NCI-H446 (cell line): ENCODE results near the gene S100A14.
"Not testable (repeated sequence)": the region's sequence is repeated elsewhere in the genome, so short reads cannot be mapped to it uniquely, and the experiment has no call there.

Source experiments
- DNase-seq, 2 experiments: peaks; one replicate each; lab custom pipeline; 2025; lab: John Stamatoyannopoulos, UW

The S100A14 gene

GRCh38 chr1:153616144-153616916 is at the start of gene S100A14:
S100A14 (minus strand) TSS chr1:153616325; CDS start chr1:153615858, 467 bp downstream.
- no peak for DNase-seq

GRCh38 chr1:153663211-153663610 is 47.1 kb upstream of the S100A14 start:
- no peak for DNase-seq

- no peak for DNase-seq
Observed at GRCh38 chr1:153662269-153662668, 46.1 kb upstream of the S100A14 start.

GRCh38 chr1:153661111-153661708 is 45.1 kb upstream of the S100A14 start:
- no peak for DNase-seq

DNA sequence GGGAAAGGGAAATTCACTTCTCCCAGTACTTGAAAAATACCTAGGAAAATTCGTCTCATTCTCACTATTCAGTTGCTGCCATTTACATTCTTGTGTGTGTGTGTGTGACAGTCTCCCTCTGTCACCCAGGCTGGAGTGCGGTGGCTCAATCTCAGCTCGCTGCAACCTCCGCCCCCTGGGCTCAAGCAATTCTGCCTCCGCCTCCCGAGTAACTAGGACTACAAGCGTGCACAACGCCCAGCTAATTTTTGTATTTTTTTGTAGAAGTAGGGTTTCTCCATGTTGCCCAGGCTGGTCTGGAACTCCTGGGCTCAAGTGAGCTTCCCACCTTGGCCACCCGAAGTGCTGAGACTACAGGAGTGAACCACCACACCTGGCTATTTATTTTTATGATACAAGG is 43.5 kb upstream of the S100A14 start:
- no peak for DNase-seq

DNA sequence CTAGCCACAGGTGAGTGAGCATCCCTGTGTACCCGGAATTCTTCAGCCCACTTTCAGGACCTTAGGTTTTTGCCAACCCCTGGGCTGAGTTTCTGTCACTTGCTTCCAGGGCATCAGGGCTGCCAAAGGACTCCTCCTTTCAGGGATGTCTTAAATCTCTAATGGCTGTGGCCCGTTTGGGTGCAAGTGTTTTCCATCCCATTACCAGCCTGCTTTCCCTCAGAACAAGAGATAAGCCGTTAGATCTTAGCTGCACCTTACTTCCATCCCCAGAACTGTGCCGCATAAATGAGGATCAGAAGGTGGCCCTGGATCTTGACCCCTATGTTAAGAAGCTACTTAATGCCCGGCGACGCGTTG is 43.0 kb upstream of the S100A14 start:
- no peak for DNase-seq

DNA sequence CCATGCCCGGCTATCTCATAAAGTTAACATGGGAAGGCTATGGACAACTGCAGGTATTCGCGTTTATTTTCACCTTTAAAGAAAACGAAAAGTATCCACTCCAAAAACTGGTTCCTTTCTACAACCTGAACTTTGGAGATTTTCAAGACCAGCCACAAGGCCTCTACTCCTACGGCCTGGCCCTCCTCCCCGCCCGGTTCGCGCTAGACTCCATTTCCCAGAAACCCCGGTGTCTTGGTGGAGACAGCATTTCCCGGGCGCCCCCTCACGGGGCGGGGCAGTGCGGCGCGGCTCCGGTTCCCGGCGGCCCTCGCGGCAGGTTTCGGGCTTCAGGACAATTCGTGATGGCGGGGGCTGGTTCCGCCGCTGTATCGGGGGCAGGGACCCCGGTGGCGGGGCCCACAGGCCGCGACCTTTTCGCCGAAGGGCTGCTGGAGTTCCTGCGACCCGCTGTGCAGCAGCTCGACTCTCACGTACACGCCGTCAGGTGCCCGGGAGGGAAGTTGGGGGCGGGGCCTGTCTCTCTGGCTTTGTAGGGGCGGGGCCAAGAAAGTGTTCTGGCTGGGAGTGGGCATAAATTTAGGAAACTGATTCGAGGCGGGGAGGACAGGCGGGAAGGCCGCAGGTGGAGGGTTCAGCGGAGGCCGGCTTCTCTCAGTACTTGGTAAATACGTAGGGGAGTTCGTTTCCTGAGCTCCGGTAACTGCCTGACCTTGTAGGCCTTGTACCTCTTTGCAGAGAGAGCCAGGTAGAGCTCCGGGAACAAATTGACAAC is 42.5 kb upstream of the S100A14 start, which contains the start of gene SNAPIN:
TSS of gene SNAPIN (plus strand) at position 304 of the 775 bp plus-strand sequence. CDS start at position 345, 41 bp downstream.
- DNase-seq: peak; percentile 89 to 93

DNA sequence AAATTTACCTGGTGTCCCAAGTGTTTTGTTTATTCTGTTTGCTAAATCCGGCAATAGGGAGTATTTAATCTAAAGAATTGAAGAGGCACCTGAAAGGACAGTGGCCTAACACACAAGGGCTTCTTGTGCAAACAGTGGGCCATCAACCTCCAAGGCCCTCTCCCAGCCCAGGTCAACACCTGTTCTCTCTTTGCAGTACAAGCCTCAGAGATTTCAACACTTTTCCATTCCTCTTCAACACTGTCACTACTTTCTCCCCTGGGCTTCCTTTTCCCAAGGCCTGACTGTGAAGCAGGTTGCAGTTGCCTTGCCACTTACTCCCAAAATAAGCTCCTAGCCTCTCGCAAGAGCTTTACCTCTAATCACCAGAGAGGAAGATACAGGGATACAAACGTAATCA is 39.2 kb upstream of the S100A14 start:
- no peak for DNase-seq

DNA sequence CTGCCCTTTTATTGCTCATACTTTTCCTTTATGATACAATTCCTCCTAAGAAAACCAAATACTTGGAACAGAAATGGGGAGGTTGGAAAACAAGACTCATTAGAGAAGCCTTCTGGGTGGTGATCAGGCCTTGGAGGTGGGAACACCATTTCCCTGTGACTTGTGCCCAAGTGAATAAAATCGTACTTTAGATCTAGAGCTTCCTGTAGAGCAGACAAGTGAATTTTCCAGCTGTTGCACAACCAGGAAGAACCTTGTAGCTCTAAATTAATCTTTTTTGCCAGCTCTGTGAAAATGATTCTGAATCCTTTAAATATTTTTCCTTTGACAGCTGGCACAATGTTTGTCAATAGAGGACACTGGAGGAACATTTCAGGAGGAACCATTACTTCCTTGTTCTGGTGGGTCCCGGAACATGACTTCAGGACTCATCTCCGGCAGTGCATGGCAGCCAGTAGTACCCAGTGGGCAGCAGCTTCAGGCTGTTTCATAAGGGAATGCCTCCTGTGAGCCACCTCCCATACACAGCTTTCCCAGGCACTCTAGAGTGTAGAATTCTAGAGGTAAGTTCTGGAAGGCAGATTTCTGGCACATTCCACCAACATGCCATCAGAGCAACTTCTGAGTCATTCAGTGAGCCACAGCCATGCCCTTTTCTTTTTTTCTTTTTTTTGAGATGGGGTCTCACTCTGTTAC is 36.8 kb upstream of the S100A14 start:
- no peak for DNase-seq

GRCh38 chr1:153651771-153652170 is 35.6 kb upstream of the S100A14 start:
- no peak for DNase-seq

DNA sequence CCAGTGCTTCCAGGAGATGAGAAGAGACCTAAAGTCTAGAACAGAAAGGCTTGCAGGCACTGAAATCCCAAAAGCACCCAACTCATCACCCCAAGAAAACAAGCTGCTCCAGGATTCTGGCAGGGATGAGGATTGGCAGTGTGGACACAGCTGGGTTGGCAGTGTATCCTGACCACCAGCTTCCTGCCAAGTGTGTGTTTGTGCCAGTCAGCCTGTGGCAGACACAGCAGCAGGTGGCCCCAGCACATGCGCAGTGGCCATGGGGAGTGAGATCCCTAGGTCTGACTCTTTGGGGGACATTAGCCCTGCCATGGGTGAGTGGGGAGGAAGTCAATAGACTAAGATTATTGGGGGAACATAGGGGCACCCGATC is 33.7 kb upstream of the S100A14 start:
- peak; percentile 79 to 89 for DNase-seq

GRCh38 chr1:153649137-153649862 is 33.2 kb upstream of the S100A14 start:
- no peak for DNase-seq

- no peak for DNase-seq
Observed at GRCh38 chr1:153648000-153648643, 32.0 kb upstream of the S100A14 start.

DNA sequence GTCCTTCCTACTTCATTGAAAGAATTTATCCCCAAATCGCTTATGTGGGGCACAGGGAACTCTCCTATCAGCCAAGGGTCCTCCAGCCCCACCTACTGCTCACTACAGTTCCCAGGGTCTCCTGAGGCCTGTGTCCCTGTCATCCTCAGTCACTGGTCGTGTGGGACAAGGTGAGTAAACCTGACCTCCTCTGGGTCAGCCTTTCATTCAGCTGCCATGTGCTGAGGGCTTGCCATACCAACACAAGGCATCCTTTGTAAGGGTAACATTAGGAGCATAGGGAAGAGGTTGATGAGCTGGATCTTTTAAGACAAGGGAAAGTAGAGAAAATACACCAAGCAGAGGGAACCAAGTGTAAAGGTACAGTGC is 31.2 kb upstream of the S100A14 start:
- DNase-seq: no peak

- no peak for DNase-seq
Observed at GRCh38 chr1:153646672-153647345, 30.7 kb upstream of the S100A14 start.

- no peak for DNase-seq
Observed at GRCh38 chr1:153643816-153644215, 27.7 kb upstream of the S100A14 start.

DNA sequence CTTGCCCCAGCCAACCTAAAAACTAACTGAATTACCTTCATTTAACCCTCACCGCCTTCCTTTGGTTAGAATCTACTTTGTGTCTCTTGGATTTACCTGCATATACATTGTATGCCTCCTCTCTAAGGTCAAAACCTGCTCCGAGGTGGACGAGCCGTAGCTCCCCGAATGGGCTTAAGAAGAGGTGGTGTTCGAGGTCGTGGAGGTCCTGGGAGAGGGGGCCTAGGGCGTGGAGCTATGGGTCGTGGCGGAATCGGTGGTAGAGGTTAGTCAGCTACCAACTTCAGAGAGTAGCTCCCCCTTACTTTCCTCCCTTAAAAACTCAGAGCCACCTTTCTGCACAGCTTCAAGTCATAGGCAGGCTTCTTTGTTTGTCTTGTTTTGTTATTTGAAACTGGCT is 27.0 kb upstream of the S100A14 start:
- DNase-seq: no peak

- no peak for DNase-seq
Observed at GRCh38 chr1:153642161-153642560, 26.0 kb upstream of the S100A14 start.

DNA sequence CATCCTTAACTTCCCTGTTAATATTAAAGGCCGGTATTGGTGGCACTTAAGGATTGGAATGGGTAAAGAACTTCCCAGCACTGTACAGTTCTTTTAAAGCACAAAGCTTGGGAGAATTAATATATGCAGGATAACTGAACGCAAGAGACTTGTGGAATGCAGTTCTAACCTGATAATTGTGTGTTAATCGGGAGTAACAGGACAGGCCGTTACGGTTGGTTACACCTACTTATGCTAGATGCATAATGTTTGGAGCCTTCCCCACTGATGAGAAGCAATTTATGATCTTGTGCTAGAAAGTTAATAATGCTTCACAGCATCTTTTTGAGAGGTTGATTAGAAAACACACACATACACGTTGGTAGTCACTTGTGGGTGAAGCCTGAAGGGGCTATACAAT is 24.7 kb upstream of the S100A14 start:
- no peak for DNase-seq

- not testable (repeated sequence) for DNase-seq
Observed at GRCh38 chr1:153640213-153640612, 24.1 kb upstream of the S100A14 start.

- no peak for DNase-seq
Observed at GRCh38 chr1:153639280-153639679, 23.2 kb upstream of the S100A14 start.
